Muscle layer of colon (tissue), 2 donors: ENCODE data around the gene RAMP3.
"Not testable (repeated sequence)": the region's sequence is repeated elsewhere in the genome, so short reads cannot be mapped to it uniquely, and the experiment has no call there.

Experiments
- H3K27ac ChIP-seq: one replicate; pipeline ENCODE4 v1.7.0; 2013; ENCODE audit warnings: low read depth, mild to moderate bottlenecking, low read length, moderate library complexity
- H3K27me3 ChIP-seq, 2 donors: one replicate each; pipeline ENCODE4 v1.7.0; 2013; ENCODE audit warnings: low read length in 2 of 2, mild to moderate bottlenecking in 2 of 2; ENCODE audit not compliant: insufficient read depth in 2 of 2, control insufficient read depth in 1 of 2
- H3K36me3 ChIP-seq: one replicate; pipeline ENCODE4 v1.7.0; 2013; ENCODE audit warnings: mild to moderate bottlenecking, low read length; ENCODE audit not compliant: insufficient read depth
- H3K4me1 ChIP-seq: one replicate; pipeline ENCODE4 v1.7.0; 2013; ENCODE audit warnings: mild to moderate bottlenecking, low read length; ENCODE audit not compliant: insufficient read depth
- H3K4me3 ChIP-seq, 2 donors: one replicate each; pipeline ENCODE4 v1.7.0; 2013; ENCODE audit warnings: low read length in 2 of 2, low read depth in 1 of 2, mild to moderate bottlenecking in 1 of 2, moderate library complexity in 1 of 2
- H3K9ac ChIP-seq: one replicate; pipeline ENCODE4 v1.7.0; 2013; ENCODE audit warnings: low read length
- H3K9me3 ChIP-seq: one replicate; pipeline ENCODE4 v1.7.0; 2013; ENCODE audit warnings: mild to moderate bottlenecking, low read length
- donor health status: abdominal sarcoma.
- donor health status: Adenocarcinoma of cecum.

RAMP3 gene

GRCh38 chr7:45150199-45150598, 7.4 kb upstream of the RAMP3 start:
- H3K27ac ChIP-seq = no peak overlapping the region
- H3K4me3 ChIP-seq = no peak overlapping the region
- no peaks in the 10 kb centered on the region for H3K27me3 ChIP-seq
- no peaks in the 10 kb centered on the region for H3K4me1 ChIP-seq
- H3K9me3 ChIP-seq = no peaks in the 10 kb centered on the region
- H3K36me3 ChIP-seq = no peaks in the 10 kb centered on the region
- no peak overlapping the region for H3K9ac ChIP-seq

- peaks cover 0 to 8% of the 10 kb centered on the region in 2 donors for H3K27me3 ChIP-seq
- H3K4me1 ChIP-seq = no peaks in the 10 kb centered on the region
- no peak overlapping the region for H3K9ac ChIP-seq
- H3K9me3 ChIP-seq = no peaks in the 10 kb centered on the region
- H3K36me3 ChIP-seq = no peaks in the 10 kb centered on the region
- H3K27ac ChIP-seq = no peak overlapping the region
- no peak overlapping the region for H3K4me3 ChIP-seq
Observed at GRCh38 chr7:45151131-45151684, 6.4 kb upstream of the RAMP3 start.

GRCh38 chr7:45151967-45152366, 5.6 kb upstream of the RAMP3 start:
- Histone ChIP-seq H3K27me3 (peaks cover 0 to 8% of the 10 kb centered on the region in 2 donors), H3K4me1 (no peaks in the 10 kb centered on the region), H3K4me3 (no peak overlapping the region), H3K27ac (no peak overlapping the region), H3K9ac (no peak overlapping the region), H3K9me3 (no peaks in the 10 kb centered on the region), H3K36me3 (no peaks in the 10 kb centered on the region)

- Histone ChIP-seq H3K27me3 (peaks cover 0 to 20% of the 10 kb centered on the region in 2 donors), H3K4me1 (no peaks in the 10 kb centered on the region), H3K36me3 (no peaks in the 10 kb centered on the region), H3K9ac (no peak overlapping the region), H3K9me3 (no peaks in the 10 kb centered on the region), H3K4me3 (no peak overlapping the region), H3K27ac (no peak overlapping the region)
Observed at GRCh38 chr7:45153233-45153632, 4.4 kb upstream of the RAMP3 start.

- not testable (repeated sequence) for H3K4me1 ChIP-seq, H3K36me3 ChIP-seq, H3K4me3 ChIP-seq
Observed at GRCh38 chr7:45153861-45154260, 3.7 kb upstream of the RAMP3 start.

GRCh38 chr7:45155357-45155900, 2.2 kb upstream of the RAMP3 start:
- Histone ChIP-seq H3K36me3 (no peaks in the 10 kb centered on the region), H3K4me1 (no peaks in the 10 kb centered on the region), H3K4me3 (no peak overlapping the region), H3K9ac (no peak overlapping the region), H3K27me3 (peaks cover 0 to 25% of the 10 kb centered on the region in 2 donors), H3K9me3 (no peaks in the 10 kb centered on the region), H3K27ac (no peak overlapping the region)

More at GRCh38 chr7:45153861-45154260, 3.7 kb upstream of the RAMP3 start:
- peaks cover 0 to 25% of the 10 kb centered on the region in 2 donors for H3K27me3 ChIP-seq
- H3K9ac ChIP-seq, H3K27ac ChIP-seq, H3K9me3 ChIP-seq: not testable (repeated sequence)

- Histone ChIP-seq H3K9ac (no peak overlapping the region), H3K27ac (no peak overlapping the region), H3K36me3 (no peaks in the 10 kb centered on the region), H3K9me3 (no peaks in the 10 kb centered on the region), H3K27me3 (peaks cover 0 to 25% of the 10 kb centered on the region in 2 donors), H3K4me1 (no peaks in the 10 kb centered on the region), H3K4me3 (no peak overlapping the region)
Observed at GRCh38 chr7:45155941-45156340, 1.6 kb upstream of the RAMP3 start.

- peaks cover 0 to 25% of the 10 kb centered on the region in 2 donors for H3K27me3 ChIP-seq
- no peak overlapping the region for H3K4me3 ChIP-seq
- H3K27ac ChIP-seq = no peak overlapping the region
Observed at GRCh38 chr7:45156516-45157272, 897 bp upstream of the RAMP3 start.

GRCh38 chr7:45157286-45157652, 322 bp upstream of the RAMP3 start:
- no peaks in the 10 kb centered on the region for H3K36me3 ChIP-seq
- no peaks in the 10 kb centered on the region for H3K4me1 ChIP-seq
- H3K27ac ChIP-seq = no peak overlapping the region
- no peaks in the 10 kb centered on the region for H3K9me3 ChIP-seq
- H3K4me3 ChIP-seq = no peak overlapping the region
- H3K9ac ChIP-seq = no peak overlapping the region
- peaks cover 0 to 25% of the 10 kb centered on the region in 2 donors for H3K27me3 ChIP-seq

More at GRCh38 chr7:45156516-45157272, 897 bp upstream of the RAMP3 start:
- Histone ChIP-seq H3K36me3 (no peaks in the 10 kb centered on the region), H3K4me1 (no peaks in the 10 kb centered on the region), H3K9me3 (no peaks in the 10 kb centered on the region), H3K9ac (no peak overlapping the region)

- Histone ChIP-seq H3K27me3 (peaks cover 0 to 25% of the 10 kb centered on the region in 2 donors), H3K9ac (no peak overlapping the region), H3K27ac (no peak overlapping the region), H3K4me1 (no peaks in the 10 kb centered on the region), H3K4me3 (no peak overlapping the region), H3K9me3 (no peaks in the 10 kb centered on the region), H3K36me3 (no peaks in the 10 kb centered on the region)
Observed at GRCh38 chr7:45158471-45158870, 880 bp downstream of the RAMP3 start.

GRCh38 chr7:45159296-45159695, 1.7 kb downstream of the RAMP3 start:
- Histone ChIP-seq H3K36me3 (no peaks in the 10 kb centered on the region), H3K4me3 (no peak overlapping the region), H3K9me3 (no peaks in the 10 kb centered on the region), H3K27ac (no peak overlapping the region), H3K4me1 (no peaks in the 10 kb centered on the region), H3K27me3 (peaks cover 0 to 25% of the 10 kb centered on the region in 2 donors), H3K9ac (no peak overlapping the region)
